GM19025 (cell line): ENCODE measurements around the gene SLC30A3.
"Not testable (repeated sequence)": the region's sequence is repeated elsewhere in the genome, so short reads cannot be mapped to it uniquely, and the experiment has no call there.

Experiments used
- ATAC-seq: cut with Tn5 transposase; IDR thresholded peaks from one replicate; pipeline ENCODE4 v1.9.1; 2021; ENCODE audit warnings: mild to moderate bottlenecking, low read depth, moderate library complexity; ENCODE audit not compliant: unreplicated experiment

The SLC30A3 gene

GRCh38 chr2:27288610-27289009 is 25.8 kb upstream of the SLC30A3 start:
- no peak for ATAC-seq

- no peak for ATAC-seq
Measured at GRCh38 chr2:27285481-27285880, 22.6 kb upstream of the SLC30A3 start.

GRCh38 chr2:27284996-27285395 is 22.1 kb upstream of the SLC30A3 start:
- ATAC-seq: no peak

- ATAC-seq: no peak
Measured at GRCh38 chr2:27282892-27283291, 20.0 kb upstream of the SLC30A3 start.

- no peak for ATAC-seq
Measured at GRCh38 chr2:27281855-27282559, 19.2 kb upstream of the SLC30A3 start, which contains the start of gene TRIM54. Gene TRIM54, plus strand, starts transcription at chr2:27282429. Its CDS starts 303 bp downstream, at chr2:27282732.

- ATAC-seq: no peak
Measured at GRCh38 chr2:27281442-27281841, 18.6 kb upstream of the SLC30A3 start.

GRCh38 chr2:27280826-27281225 is 18.0 kb upstream of the SLC30A3 start:
- ATAC-seq: no peak

- no peak for ATAC-seq
Measured at GRCh38 chr2:27278010-27278409, 15.2 kb upstream of the SLC30A3 start.

- no peak for ATAC-seq
Measured at GRCh38 chr2:27275211-27276150, 12.6 kb upstream of the SLC30A3 start, which contains the start of gene DNAJC5G. Gene DNAJC5G, plus strand, starts transcription at chr2:27275433. Its CDS starts 1,296 bp downstream, at chr2:27276729.

- not testable (repeated sequence) for ATAC-seq
Measured at GRCh38 chr2:27272537-27273522, 10.0 kb upstream of the SLC30A3 start.

GRCh38 chr2:27271631-27272340 is 8.9 kb upstream of the SLC30A3 start:
- no peak for ATAC-seq

- no peak for ATAC-seq
Measured at GRCh38 chr2:27270670-27271069, 7.8 kb upstream of the SLC30A3 start.

GRCh38 chr2:27270131-27270530 is 7.3 kb upstream of the SLC30A3 start:
- no peak for ATAC-seq

- not testable (repeated sequence) for ATAC-seq
Measured at GRCh38 chr2:27268296-27268695, 5.4 kb upstream of the SLC30A3 start.

- ATAC-seq: no peak
Measured at GRCh38 chr2:27265536-27265870, 2.7 kb upstream of the SLC30A3 start.

GRCh38 chr2:27264753-27265535 is 2.1 kb upstream of the SLC30A3 start:
- ATAC-seq: no peak

- no peak for ATAC-seq
Measured at GRCh38 chr2:27264253-27264752, 1.5 kb upstream of the SLC30A3 start.

GRCh38 chr2:27263287-27264252 is 723 bp upstream of the SLC30A3 start:
- ATAC-seq: no peak
